Stimulated activated CD4-positive, alpha-beta T cell treated with anti-CD3 and anti-CD28 coated beads, TNF-alpha, amount 100 ng/mL, for 48 hours (primary cell): ENCODE data around the gene COX14.
"Not testable (repeated sequence)": the region's sequence is repeated elsewhere in the genome, so short reads cannot be mapped to it uniquely, and the experiment has no call there.

ENCODE experiments used
- DNase-seq, 3 donors: peaks; one replicate each; pipeline ENCODE4 v3.0.0-alpha.2; 2020; ENCODE audit warnings: low read depth in 3 of 3

The COX14 gene

DNA sequence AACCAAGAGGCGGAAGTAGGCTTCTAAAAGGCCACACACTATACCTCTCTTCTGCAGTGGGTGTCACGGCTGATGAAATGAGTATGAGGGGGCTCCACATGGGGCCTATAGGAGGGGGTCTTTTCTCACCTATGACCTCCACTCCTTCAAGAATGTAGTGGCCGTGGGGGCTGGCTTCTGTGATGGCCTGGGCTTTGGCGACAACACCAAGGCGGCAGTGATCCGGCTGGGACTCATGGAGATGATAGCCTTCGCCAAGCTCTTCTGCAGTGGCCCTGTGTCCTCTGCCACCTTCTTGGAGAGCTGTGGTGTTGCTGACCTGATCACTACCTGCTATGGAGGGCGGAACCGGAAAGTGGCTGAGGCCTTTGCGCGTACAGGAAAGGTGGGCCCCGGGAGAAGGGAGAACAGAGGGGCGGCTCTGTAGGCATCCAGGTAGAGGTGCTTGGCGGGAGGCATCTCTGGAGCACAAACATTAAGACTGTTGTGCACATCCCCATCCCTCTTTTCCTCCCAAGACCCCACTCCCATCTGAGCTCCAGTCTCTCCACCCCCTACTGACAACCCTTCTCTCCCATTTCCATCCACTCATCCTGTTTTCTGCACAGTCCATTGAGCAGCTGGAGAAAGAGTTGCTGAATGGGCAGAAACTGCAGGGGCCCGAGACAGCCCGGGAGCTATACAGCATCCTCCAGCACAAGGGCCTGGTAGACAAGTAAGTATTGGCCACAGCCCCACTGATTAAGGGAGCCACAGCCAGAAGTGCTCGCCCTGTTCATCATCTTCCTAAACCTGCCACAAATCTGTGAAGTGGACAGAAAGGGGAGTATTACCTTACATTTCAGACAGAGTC, 4.4 kb upstream of the COX14 start:
- no peak for DNase-seq

- no peak for DNase-seq
Observed at GRCh38 chr12:50109319-50109718, 2.7 kb upstream of the COX14 start.

GRCh38 chr12:50110127-50110761, 1.8 kb upstream of the COX14 start:
- DNase-seq, result no peak

DNA sequence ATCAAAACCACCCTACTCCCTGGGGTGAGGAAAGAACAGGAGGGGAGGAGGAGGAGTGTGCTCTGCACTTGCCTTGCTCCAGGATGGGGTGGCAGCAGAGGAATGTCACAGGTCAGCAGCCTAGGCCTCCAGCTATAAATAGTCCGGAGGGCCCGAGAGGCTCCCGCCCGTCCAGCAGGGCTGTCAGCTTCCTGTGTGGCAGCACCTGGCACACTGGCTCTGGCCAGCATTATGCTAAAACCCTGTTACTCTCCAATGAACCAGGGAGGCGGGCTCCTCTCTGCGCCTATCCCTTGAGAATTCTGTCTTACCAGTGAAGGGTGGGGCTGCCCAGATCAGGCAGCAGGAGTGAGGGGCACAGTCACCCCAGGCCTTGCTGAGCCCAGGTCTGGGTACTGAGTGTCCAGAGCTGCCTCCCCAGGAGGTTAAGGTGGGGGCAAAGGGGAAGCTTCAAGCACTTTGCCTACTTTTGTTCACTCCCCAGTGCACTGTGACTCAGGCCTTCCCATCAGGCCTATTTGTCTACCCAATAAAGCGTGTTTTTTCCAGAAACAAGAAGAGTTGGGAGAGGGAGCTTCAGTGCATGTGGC, 1.2 kb upstream of the COX14 start:
- DNase-seq, result no peak

DNA sequence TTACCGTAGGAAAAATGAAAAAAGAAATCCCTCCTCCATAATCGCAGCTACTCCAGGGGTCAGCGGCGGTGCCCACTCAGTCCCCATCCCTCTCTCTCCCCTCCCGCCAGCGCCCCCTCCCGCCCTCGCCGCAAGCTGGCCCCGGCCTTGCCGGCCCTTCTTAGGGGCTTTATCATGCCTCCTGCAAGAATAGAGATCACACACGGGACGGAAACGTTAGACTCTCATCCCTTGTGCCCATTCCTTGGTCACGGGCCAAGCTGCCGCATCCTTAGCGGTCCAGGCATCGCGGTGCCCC, 692 bp upstream of the COX14 start:
- DNase-seq, result no peak

DNA sequence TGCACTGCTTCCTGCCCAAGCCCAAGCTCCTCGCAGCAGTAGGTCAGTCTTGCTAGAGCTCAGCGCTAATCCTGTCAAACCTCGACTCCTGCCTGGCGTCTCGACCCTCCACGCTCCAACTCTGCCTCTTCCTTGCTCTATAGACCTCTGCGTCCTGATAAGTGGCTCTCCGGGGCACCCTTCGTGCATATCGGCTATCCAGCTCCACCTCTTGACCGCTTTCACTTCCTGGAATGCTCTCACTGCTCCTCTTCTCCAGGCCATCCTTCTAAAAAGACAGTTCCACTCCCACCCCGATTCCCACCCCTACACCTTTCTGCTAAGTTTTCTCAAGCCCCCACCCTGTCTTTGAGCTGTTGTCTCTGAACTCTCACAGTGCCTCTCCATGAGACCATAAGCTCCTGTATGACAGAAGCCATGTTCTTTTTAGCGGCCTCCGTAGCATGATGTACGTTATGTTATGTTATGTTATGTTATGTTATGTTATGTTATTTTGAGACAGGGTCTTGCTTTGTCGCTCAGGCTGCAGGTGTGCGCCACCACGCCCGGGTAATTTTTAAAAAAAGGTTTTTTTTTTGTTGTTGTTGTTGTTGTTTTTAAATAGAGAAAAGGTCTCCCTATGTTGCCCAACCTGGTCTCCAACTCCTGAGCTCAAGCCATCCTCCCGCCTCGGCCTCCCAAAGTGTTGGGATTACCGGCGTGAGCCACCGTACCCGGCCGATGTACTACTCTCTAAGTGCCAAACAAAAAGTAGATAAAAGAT, 601 bp downstream of the COX14 start:
- peak in 1 of 3 donors; percentile 27 for DNase-seq

GRCh38 chr12:50117057-50117622, 5.1 kb downstream of the COX14 start:
- DNase-seq, result no peak

DNA sequence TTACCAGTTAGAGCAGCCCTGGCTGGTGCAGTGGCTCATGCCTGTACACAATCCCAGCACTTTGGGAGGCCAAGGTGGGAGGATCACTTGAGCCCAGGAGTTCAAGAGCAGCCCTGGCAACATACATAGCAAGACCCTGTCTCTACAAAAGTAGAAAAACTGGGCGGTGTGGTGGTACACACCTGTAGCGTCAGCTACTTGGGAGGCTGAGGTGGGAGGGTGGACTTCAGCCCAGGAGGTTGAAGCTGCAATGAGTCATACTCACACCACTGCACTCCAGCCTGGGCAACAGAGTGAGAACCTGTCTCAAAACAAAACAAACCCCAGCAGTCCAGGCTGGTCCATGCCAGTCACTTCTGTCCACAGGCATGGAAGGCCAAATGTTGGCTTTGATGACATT, 7.4 kb downstream of the COX14 start:
- no peak for DNase-seq

GRCh38 chr12:50120521-50120920, 8.5 kb downstream of the COX14 start:
- no peak for DNase-seq

GRCh38 chr12:50120953-50121352, 8.9 kb downstream of the COX14 start:
- no peak for DNase-seq

DNA sequence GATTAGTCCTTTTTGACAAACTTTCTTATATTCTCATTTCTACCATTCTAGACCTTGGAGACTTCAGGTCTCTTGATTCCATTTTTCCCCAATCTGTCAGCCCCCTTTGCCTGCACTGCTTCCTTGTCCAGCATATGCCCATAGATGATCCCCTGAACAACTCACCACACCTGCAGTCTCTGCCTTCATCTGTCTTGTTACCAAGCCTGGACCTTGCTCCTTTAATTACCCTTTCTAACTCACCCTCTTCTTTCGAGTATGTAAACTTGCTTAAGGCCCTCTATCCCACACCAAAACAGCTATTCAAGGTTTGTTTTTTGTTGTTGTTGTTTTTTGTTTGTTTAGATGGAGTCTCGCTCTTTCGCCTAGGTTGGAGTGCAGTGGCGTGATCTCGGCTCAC, 9.6 kb downstream of the COX14 start:
- DNase-seq, result no peak

DNA sequence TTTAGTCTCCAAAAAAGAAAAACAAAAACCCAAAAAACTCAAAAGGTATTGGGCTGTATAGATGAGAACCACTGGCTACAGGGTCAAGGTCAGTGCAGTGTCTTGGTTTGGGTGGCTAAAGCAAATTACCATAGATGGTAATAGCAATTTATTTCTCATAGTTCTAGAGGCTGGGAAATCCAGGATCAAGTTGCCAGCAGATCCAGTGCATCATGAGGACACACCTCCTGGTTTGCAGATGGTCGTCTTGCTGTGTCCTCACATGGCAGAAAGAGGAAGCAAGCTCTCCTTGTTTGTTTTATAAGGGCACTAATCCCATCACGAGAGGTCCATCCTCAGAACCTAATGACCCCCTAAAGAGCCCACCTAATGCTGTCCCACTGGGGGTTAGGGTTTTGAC, 11.2 kb downstream of the COX14 start:
- DNase-seq, result no peak

DNA sequence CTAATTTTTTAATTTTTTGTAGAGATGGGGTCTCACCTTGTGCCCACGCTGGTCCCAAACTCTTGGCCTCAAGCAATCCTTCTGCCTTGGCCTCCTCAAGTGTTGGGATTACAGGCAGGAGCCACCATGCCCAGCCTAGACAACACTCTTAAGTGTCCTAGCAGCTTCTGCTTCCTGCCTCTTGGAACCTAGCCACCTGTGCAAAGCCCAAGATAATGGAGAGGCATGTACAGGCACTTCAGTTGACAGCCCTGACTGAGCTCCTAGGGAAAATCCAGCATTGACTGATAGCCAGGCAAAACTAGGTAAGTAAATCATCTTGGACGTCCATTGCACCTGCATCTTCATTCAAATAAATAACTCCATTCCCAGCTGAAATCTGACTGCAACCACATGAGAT, 15.5 kb downstream of the COX14 start:
- DNase-seq, result no peak

DNA sequence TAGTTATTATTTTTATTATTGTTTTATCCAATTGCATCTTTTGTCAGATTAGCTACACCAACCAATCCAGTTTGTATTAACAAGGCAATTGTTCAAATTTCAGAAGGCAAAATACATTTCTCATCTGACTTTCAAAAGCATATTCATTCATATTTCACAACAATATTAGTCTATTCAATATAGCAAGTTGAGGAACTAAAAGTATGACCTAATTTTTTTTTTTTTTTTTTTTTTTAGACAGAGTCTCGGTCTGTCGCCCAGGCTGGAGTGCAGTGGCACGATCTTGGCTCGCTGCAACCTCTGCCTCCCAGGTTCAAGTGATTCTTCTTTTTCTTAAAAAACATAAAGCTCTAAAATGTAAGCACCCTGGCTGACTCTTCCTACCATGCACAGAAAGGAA, 17.3 kb downstream of the COX14 start:
- DNase-seq, result no peak

DNA sequence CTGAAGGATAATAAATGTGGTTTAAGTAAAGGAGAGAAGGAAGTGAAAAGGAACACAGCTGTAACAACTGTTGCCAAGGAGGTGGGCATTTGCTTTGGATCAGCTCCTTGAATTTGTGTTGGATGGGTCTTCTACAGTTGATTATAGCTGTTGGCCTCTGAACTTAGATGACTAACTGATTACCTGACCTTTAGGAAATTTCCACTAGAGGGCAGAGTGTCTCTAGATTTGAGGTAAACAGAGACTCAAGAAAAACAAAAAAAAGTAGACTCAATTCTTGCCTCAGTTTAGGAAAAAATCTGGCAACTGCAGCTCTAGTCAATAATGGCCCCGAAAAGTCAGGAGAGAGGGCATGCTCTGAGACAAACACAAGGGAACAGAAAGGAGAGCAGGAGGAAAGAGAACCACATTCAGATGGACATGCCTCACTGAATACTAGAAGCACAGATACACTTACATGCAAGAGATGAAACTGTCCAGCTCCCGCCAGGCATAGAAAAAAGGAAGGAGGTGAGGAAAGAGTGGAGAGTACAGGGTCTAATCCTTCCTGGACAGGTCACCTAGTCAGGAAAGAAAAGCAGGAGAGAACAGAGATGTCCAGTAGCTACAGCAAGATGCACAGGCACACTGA, 20.6 kb downstream of the COX14 start:
- no peak for DNase-seq

GRCh38 chr12:50142993-50143392, 31.0 kb downstream of the COX14 start:
- no peak for DNase-seq

DNA sequence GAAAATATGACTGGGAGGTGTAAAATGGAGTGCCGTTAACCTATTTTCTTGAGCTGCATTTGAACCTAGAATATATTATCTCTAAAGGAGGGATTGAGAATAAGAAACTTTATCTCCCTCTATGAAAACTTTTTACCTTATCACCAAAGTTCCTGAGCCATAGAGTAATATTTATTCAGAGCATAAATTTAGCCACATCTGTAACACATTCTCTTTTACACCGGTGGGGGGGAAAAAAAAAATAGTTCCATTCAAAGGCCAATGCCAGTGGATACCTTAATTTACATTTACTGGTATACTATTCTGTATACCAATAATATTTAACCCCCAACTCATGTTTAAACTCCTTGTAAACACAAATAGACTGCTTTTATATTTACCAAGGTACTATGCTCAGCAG, 33.4 kb downstream of the COX14 start:
- no peak for DNase-seq

- no peak for DNase-seq
Observed at GRCh38 chr12:50147281-50147680, 35.2 kb downstream of the COX14 start.

GRCh38 chr12:50148011-50148410, 36.0 kb downstream of the COX14 start:
- DNase-seq, result not testable (repeated sequence)

- DNase-seq, result no peak
Observed at GRCh38 chr12:50149311-50149710, 37.3 kb downstream of the COX14 start.

DNA sequence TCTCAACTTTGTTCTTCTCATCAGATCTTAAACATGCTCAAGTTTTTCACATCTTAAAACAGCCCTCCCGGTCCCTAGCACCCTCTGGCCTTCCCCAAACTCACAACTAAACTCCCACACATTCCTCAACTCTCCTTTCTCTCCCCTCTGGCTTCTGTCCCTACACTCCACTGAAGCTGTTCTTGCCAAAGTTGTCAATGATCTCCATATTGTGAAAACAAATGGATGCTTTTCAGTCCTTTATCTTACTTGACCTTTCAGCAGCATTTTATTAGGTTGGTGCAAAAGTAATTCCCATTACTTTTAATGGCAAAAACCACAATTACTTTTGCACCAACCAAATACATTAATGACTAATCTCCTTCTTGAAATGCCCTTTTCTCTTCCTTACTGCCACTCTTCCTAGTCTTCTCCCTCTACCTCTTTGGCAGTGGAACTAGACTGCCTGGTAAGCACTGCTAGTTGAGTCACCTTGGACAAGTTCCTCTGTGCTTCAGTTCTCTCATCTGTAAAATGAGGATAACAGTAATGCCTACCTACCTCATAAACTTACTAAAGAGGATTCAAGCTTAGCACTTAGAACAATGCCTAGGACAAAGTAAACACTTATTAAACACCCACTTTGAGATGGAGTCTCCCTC, 39.1 kb downstream of the COX14 start:
- DNase-seq, result no peak
